C4-2B (cell line): ENCODE results near the gene CACNG7.

Source experiments
- ZFX ChIP-seq: fragments of 450-650 bp; IDR thresholded peaks from 2 replicates; pipeline ENCODE4 v1.6.1; 2017
- TF ChIP-seq, protein P1 (sequence below): fragments of 450-650 bp; conservative IDR thresholded peaks from 2 replicates; pipeline ENCODE4 v1.5.1; 2017; ENCODE audit warnings: mild to moderate bottlenecking

DNA sequence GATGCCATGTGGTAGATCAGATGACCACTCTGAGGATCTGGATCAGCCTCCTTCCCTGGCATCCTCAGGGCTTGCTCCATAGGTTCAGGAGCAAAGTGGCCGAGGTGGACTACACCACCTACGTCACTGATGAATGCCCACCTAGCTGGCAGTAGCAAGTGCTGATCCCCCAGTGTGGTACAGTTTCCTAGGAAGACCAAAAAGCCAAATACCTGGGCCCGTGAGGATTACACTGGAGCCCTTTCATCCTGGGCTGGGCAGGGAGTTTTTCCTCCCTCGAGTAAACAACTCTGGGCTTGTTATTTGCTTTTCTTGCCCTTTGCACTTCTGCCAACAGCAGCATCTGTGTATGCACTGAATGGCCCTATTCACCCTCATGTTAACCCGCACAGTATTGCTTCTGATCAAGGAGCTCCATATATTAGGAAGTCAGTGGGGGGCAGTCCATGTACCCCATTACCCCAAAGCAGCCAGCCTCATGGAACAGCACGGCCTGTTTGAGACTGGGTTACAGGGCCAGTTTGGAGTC, 44.7 kb upstream of the CACNG7 start:
- TF ChIP-seq, protein P1, sequence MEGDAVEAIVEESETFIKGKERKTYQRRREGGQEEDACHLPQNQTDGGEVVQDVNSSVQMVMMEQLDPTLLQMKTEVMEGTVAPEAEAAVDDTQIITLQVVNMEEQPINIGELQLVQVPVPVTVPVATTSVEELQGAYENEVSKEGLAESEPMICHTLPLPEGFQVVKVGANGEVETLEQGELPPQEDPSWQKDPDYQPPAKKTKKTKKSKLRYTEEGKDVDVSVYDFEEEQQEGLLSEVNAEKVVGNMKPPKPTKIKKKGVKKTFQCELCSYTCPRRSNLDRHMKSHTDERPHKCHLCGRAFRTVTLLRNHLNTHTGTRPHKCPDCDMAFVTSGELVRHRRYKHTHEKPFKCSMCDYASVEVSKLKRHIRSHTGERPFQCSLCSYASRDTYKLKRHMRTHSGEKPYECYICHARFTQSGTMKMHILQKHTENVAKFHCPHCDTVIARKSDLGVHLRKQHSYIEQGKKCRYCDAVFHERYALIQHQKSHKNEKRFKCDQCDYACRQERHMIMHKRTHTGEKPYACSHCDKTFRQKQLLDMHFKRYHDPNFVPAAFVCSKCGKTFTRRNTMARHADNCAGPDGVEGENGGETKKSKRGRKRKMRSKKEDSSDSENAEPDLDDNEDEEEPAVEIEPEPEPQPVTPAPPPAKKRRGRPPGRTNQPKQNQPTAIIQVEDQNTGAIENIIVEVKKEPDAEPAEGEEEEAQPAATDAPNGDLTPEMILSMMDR, result no peak
- TF ChIP-seq ZFX, result no peak
